SK-N-MC (cell line): ENCODE data around the gene KIF26A.

Experiments
- DNase-seq: peaks from one replicate; pipeline ENCODE4 v3.0.0-alpha.2; 2011; ENCODE audit warnings: low read depth, low spot score
- H3K27ac ChIP-seq: fragments of 200-600 bp; sonication (generic); 2 replicates; pipeline ENCODE4 v1.5.1; 2016; ENCODE audit warnings: mixed run types
- H3K36me3 ChIP-seq: fragments of 200-600 bp; sonication (generic); 2 replicates; pipeline ENCODE4 v1.6.1; 2017; ENCODE audit warnings: antibody characterized with exemption, low read length, mixed read lengths; ENCODE audit not compliant: insufficient read depth
- H3K4me3 ChIP-seq: fragments of 200-600 bp; sonication (generic); 2 replicates; pipeline ENCODE4 v1.5.1; 2016
- H3K9ac ChIP-seq: fragments of 200-600 bp; sonication (generic); 2 replicates; pipeline ENCODE4 v1.8.0; 2017; ENCODE audit warnings: mixed run types, mixed read lengths; ENCODE audit not compliant: insufficient read length
- H3K9me3 ChIP-seq: fragments of 200-600 bp; sonication (generic); 2 replicates; pipeline ENCODE4 v1.6.1; 2017; ENCODE audit warnings: low read depth, mild to moderate bottlenecking, antibody characterized with exemption, low read length, moderate library complexity, mixed read lengths
- EZH2 ChIP-seq: fragments of 200-600 bp; sonication (generic); IDR thresholded peaks from one replicate; pipeline ENCODE4 v1.6.1; 2017; ENCODE audit warnings: antibody characterized with exemption
- FOXP2 ChIP-seq: optimal IDR thresholded peaks from 2 replicates; pipeline ENCODE3; 2011; ENCODE audit warnings: mild to moderate bottlenecking, moderate library complexity; ENCODE audit not compliant: insufficient read depth; ENCODE audit errors: extremely low read length, control extremely low read depth
- POLR2AphosphoS5 ChIP-seq: IDR thresholded peaks from 2 replicates; pipeline ENCODE4 v1.6.1; 2012; ENCODE audit warnings: mild to moderate bottlenecking, low read depth, low read length, borderline replicate concordance

Gene KIF26A

DNA sequence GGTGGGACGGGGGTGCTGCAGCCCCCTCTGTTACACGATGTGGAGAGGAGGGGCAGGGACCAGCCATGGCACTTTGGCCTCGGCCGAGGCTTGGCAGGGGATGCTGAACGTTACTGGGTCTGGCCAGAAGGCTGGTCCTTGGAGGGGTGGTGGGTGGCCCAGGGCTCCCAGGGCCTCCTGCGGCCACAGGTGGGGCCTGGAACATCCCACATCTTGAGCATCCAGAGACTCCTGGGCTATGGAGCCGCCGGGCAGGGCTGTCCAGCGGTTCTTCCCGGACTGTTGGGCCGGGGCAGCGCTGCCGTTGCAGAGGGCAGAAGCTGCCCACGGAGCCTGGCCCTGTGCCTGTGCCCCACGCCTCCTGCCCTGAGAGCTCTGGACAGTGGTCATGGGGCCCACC is 15.9 kb downstream of the KIF26A start:
- DNase-seq: no peak
- no peak overlapping the region for H3K4me3 ChIP-seq
- no peak overlapping the region for H3K9ac ChIP-seq
- no peaks in the 10 kb centered on the region for H3K9me3 ChIP-seq
- H3K36me3 ChIP-seq: no peaks in the 10 kb centered on the region
- TF ChIP-seq FOXP2 (no peak), POLR2AphosphoS5 (no peak), EZH2 (no peak)
- H3K27ac ChIP-seq: no peak overlapping the region

DNA sequence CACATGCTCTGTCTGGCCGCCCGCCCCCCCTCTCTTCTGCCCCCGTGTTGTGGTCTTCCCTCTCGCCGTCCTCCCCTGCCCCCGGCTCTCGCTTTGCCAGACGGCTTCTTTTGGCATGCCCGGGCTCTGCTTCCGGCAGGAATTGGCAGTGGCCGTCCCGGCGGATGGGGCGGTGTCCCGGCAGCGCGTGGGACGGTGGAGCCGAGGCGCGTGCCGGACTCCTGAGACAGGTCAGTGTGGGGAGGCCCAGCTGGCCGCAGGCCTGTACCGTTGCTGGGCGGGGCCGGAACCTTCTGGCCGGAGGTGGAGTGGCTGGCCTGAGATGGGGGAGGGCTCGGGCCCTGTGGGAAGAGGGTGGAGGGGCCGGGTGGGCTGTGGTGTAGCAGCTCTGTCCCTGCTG is 17.1 kb downstream of the KIF26A start:
- Histone ChIP-seq H3K9me3 (no peaks in the 10 kb centered on the region), H3K36me3 (no peaks in the 10 kb centered on the region), H3K4me3 (no peak overlapping the region), H3K27ac (no peak overlapping the region), H3K9ac (no peak overlapping the region)
- DNase-seq: no peak
- TF ChIP-seq FOXP2 (no peak), EZH2 (no peak), POLR2AphosphoS5 (no peak)

DNA sequence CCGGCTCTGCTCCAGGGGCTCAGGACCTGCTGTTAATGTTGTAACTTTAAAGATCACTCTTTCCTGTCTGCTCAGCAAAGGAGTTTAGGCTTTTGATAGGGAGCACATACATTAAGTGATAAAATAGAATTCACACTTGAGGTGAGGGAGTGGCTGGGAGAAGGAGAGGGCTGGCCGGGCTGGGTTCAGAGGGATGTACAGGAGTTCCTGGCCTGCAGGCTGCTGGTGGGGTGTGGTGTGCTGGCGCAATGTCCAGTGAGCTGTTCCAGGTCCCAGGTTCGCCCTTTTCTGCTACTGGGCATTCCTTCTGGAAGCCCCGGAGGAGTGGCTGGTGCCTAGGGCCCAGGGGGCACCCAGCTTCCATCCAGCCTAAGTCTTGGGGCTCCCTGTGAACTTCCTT is 17.8 kb downstream of the KIF26A start:
- Histone ChIP-seq H3K9me3 (no peaks in the 10 kb centered on the region), H3K27ac (no peak overlapping the region), H3K36me3 (no peaks in the 10 kb centered on the region), H3K4me3 (no peak overlapping the region), H3K9ac (no peak overlapping the region)
- no peak for TF ChIP-seq EZH2
- no peak for TF ChIP-seq POLR2AphosphoS5
- no peak for TF ChIP-seq FOXP2
- DNase-seq: no peak

DNA sequence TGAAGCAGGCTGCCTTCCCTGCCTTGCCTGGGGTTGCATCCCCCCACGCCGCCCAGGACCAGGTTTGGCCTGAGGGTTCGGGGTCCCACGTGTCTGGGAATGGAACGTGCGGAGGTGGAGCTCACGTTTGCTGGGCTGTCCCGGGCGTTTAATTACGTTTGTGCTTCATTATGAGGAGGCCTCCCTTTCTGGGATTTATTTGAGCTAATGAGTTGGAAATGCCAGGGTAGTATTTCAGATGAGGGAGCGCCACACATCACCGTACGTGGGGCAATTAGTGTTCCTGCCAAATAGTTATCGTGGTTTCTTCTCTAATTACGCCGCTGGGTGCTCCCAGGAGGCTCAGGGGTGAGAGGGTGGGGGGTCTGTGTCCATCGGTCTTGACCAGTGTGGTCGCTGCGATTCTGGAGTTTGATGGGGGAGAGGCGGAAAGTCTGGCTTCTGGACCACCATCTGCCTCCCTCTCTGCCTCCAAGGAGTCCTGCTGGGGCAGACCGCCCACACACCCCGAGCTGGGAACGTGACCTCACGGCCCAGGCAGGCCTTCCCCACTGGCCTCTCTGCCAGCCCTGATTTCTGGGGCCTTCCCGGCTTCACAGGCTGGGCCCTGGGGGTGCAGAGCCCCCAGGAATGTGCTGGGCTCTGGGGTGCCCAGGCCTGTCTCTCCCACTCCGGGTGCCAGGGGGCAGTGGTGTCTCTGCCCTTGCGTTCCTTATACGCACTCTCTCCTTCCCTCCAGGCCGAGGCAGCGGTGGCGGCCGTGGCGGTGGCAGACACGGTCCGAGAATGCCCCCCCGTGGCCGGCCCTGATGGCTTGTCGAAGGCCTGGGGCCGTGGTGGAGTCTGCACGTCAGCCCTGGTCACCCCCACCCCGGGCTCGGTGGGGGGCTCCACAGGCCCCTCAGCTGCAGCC is 18.9 kb downstream of the KIF26A start:
- H3K9ac ChIP-seq: no peak overlapping the region
- H3K36me3 ChIP-seq: no peaks in the 10 kb centered on the region
- DNase-seq: no peak
- H3K9me3 ChIP-seq: no peaks in the 10 kb centered on the region
- H3K27ac ChIP-seq: no peak overlapping the region
- H3K4me3 ChIP-seq: no peak overlapping the region
- TF ChIP-seq FOXP2: no peak
- TF ChIP-seq POLR2AphosphoS5: no peak
- no peak for TF ChIP-seq EZH2

DNA sequence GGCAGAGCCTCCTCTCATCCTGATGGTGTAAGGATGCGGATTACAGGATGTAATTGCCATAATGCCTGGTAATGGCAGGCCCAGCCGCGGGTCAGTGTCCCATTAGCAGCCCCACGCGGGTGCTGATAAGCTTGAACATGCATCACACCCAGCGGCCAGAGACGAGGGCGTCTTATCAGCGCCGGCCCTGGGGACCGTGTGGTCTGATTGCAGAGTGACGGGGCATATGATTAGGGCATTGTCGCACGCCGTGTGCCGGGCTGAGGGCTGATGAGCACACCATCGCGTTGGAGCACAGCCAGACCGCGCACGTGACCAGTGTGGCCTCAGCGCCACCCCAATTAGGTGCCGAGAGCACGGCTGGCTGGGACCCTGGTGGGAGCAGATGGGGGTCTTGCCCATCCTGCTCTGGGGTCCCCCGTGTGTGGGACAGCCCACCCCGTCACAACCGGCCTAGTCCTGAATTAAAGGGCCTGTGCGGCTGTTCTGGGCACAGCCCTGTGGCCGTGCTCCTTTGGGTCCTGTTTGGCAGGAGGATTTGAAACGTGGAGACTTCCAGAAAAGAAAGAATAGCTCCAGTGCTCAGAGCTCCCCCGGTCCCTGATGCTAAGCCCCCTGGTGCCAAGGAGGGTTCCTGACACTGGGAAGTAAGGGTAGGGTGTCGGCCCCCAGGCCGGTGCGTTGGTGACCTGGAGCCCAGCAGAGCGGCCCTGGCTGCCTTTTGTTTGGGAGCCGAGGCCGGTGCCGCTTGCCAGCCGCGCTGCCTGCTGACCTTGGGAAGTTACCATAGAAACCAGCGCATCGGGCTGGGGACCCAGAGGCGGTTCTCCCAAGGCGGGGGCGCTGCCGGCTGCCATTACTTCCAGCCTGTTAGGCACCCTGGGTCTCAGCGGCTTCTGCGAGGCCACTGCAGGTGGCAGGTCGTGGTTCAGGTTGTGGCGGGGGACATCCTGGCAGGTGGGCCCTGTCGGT is 20.7 kb downstream of the KIF26A start:
- no peak overlapping the region for H3K27ac ChIP-seq
- TF ChIP-seq POLR2AphosphoS5 (no peak), FOXP2 (no peak), EZH2 (no peak)
- H3K36me3 ChIP-seq: no peaks in the 10 kb centered on the region
- no peak for DNase-seq
- H3K9me3 ChIP-seq: no peaks in the 10 kb centered on the region
- no peak overlapping the region for H3K9ac ChIP-seq
- no peak overlapping the region for H3K4me3 ChIP-seq

DNA sequence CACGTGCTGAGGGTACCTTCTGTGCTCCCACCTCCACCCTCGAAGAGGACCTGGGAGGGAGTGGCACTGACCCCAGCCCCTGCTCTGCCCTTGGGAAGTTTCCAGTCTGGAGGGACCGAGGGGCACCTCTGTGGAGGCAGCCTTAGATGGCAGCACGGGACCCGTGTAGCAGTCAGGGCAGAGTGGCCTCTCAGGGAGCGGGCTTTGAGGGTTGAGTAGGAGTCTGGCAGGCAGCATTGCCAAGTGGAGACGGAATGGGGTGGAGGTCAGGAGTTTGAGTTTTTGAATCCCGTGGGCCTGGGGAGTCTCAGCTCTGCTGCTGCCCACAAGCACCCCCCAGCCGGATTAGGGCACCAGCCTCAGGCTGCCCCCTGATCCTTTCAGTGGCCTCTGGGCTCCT is 21.6 kb downstream of the KIF26A start:
- no peaks in the 10 kb centered on the region for H3K36me3 ChIP-seq

DNA sequence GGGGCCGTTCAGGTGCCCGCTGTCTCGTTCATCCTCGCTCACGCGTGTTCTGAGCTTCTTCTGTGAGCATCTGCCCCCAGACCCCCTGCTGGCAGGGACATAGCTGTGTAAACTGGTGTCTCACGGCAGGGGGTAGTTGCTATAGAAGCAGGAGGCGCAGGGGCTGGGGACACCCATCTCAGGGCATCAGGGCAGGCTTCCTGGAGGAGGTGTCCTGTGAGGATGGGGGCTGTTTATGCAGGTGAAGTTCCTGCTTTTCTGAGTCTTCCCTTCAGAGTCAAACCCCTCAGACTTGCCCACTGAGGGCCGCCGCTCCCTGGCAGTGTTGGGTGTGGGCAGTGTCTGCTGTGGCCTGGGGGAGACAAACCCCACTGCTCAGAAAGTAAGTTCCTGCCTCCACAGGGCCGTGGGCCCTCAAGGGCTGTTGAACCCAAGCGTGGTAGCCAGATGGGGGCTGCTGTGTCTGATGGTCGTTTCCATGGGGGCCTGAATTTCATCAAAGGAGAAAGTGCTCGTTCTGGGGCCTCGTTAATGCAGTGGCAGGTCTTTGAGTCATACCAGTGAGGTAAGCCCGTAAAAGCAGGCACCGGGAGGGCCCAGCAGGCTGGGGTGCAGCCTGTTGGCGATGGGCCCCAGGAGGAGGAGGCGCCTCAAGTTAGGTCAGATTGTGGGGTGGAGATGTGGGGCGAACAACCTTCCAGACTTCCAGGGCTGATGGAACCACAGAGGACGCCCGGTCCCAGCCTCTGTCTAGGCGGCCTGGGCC is 23.4 kb downstream of the KIF26A start:
- TF ChIP-seq FOXP2 (no peak), POLR2AphosphoS5 (no peak), EZH2 (no peak)
- Histone ChIP-seq H3K27ac (no peak overlapping the region), H3K36me3 (no peaks in the 10 kb centered on the region), H3K4me3 (no peak overlapping the region), H3K9ac (no peak overlapping the region), H3K9me3 (no peaks in the 10 kb centered on the region)
- DNase-seq: no peak

More for the DNA sequence above, 21.6 kb downstream of the KIF26A start:
- TF ChIP-seq FOXP2: no peak
- TF ChIP-seq EZH2: no peak
- no peak for TF ChIP-seq POLR2AphosphoS5
- no peak for DNase-seq
- no peak overlapping the region for H3K4me3 ChIP-seq
- no peak overlapping the region for H3K9ac ChIP-seq
- no peaks in the 10 kb centered on the region for H3K9me3 ChIP-seq
- no peak overlapping the region for H3K27ac ChIP-seq

DNA sequence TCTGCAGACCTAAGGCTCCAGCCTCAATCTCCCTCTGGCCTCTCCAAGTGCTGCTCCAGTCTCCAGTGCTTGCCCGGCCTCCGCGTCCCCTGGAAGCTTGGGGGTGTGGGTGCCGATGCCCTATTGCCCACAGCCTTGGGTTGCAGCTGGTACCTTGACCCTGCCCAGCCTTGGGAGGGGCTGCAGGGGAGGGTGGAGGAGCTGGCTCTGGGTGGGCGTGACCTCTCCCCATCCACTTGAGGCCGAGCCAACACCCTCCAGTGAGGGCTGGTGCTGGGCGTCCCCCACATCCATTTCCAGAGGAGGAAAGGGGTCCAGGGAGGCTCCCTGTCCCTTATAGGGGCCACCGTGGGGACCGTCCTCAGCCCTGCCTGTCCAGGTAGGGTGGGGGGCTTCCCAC is 24.1 kb downstream of the KIF26A start:
- H3K9me3 ChIP-seq: no peaks in the 10 kb centered on the region
- H3K9ac ChIP-seq: no peak overlapping the region
- TF ChIP-seq POLR2AphosphoS5 (no peak), FOXP2 (no peak), EZH2 (no peak)
- no peak overlapping the region for H3K4me3 ChIP-seq
- no peak overlapping the region for H3K27ac ChIP-seq
- DNase-seq: no peak
- H3K36me3 ChIP-seq: no peaks in the 10 kb centered on the region
